RWPE1 (cell line): ENCODE results near the gene TENT5C.

Experiments
- CTCF ChIA-PET: fragments of 350-600 bp; sonication (Branson Sonifier 250); formaldehyde crosslinking; extraction: SDS; loops from one replicate; lab custom pipeline; 2021; lab: Yijun Ruan, JAX
- POLR2A ChIA-PET: fragments of 400-600 bp; formaldehyde crosslinking; extraction: SDS; loops from one replicate; lab custom pipeline; 2020; ENCODE audit warnings: antibody characterized with exemption; ENCODE audit not compliant: low non-redundant PET; lab: Yijun Ruan, JAX
- DNase-seq: peaks from one replicate; pipeline ENCODE4 v3.0.0; 2012; ENCODE audit warnings: low spot score
- H3K27ac ChIP-seq: fragments of 450-650 bp; 2 replicates; pipeline ENCODE4 v1.5.1; 2017
- CTCF ChIP-seq: fragments of 450-650 bp; conservative IDR thresholded peaks from 2 replicates; pipeline ENCODE4 v1.5.1; 2017; ENCODE audit warnings: low read depth, mild to moderate bottlenecking

Gene TENT5C

GRCh38 chr1:117586747-117587498, 18.9 kb upstream of the TENT5C start:
- ChIA-PET CTCF (no interaction called here), POLR2A (no interaction called here)
- no peak overlapping the region for H3K27ac ChIP-seq
- no peak for TF ChIP-seq CTCF
- DNase-seq = no peak

- CTCF ChIA-PET = interaction anchor here (0.7 kb wide), 1 partner anchor 342 kb away, joined by 3 read pairs; the partner anchor contains the start of genes GDAP2 and WDR3
- no peak for TF ChIP-seq CTCF
- POLR2A ChIA-PET = no interaction called here
- no peak for DNase-seq
- H3K27ac ChIP-seq = no peak overlapping the region
These were observed 18.1 kb upstream of the TENT5C start for GRCh38 chr1:117587499-117588356.

- no peak for TF ChIP-seq CTCF
- no peak for DNase-seq
- POLR2A ChIA-PET = no interaction called here
- no peak overlapping the region for H3K27ac ChIP-seq
- CTCF ChIA-PET = no interaction called here
These were observed 16.3 kb upstream of the TENT5C start for GRCh38 chr1:117589544-117589943.

GRCh38 chr1:117590273-117590925, 15.4 kb upstream of the TENT5C start:
- CTCF ChIA-PET = interaction anchor here (0.6 to 0.7 kb wide), 4 partner anchors 24 to 169 kb away, joined by 3 to 5 read pairs (median 3); no protein-coding TSS in a partner anchor

GRCh38 chr1:117591252-117591651, 14.6 kb upstream of the TENT5C start:
- ChIA-PET POLR2A (interaction anchor here (0.6 kb wide), 1 partner anchor 819 kb away, joined by 5 read pairs; no protein-coding TSS in a partner anchor), CTCF (interaction anchor here (0.6 to 1.3 kb wide), 4 partner anchors 10 to 168 kb away, joined by 3 to 5 read pairs (median 4); no protein-coding TSS in a partner anchor)
- H3K27ac ChIP-seq = no peak overlapping the region
- DNase-seq = no peak
- TF ChIP-seq CTCF = no peak

More at GRCh38 chr1:117590273-117590925, 15.4 kb upstream of the TENT5C start:
- no peak for TF ChIP-seq CTCF
- H3K27ac ChIP-seq = no peak overlapping the region
- POLR2A ChIA-PET = no interaction called here
- no peak for DNase-seq

- ChIA-PET CTCF (interaction anchor here (1.2 to 1.3 kb wide), 2 partner anchors 9 to 21 kb away, joined by 3 to 4 read pairs; no protein-coding TSS in a partner anchor), POLR2A (no interaction called here)
- TF ChIP-seq CTCF = no peak
- no peak overlapping the region for H3K27ac ChIP-seq
- no peak for DNase-seq
These were observed 13.7 kb upstream of the TENT5C start for GRCh38 chr1:117592155-117592554.
